ENCODE data around the gene FTH1. TPM values are rescaled to one million over a fixed set of nuclear protein-coding genes. Genes with fewer than 3 reads are reported as not detected.

Gene FTH1
- total RNA-seq (2014; rRNA removed) (1,927 and 1,937 TPM in 2 replicates), Bru-seq, nascent RNA (percentile 100 among the genes with signal in this experiment), BruChase-seq, experiment 1, labeled RNA remaining after a 6-hour chase (percentile 100 among the genes with signal in this experiment), BruChase-seq, experiment 2, labeled RNA remaining after a 2-hour chase (percentile 100 among the genes with signal in this experiment)
- long read RNA-seq, transcript FTH1-210 (4 exons, 983 nt), result minor isoform, 136 of 24,297 reads
- long read RNA-seq, transcript FTH1-208 (4 exons, 912 nt), result minor isoform, 30 of 24,297 reads
- long read RNA-seq, transcript FTH1-211 (3 exons, 788 nt), result minor isoform, 20 of 24,297 reads
- long read RNA-seq, transcript FTH1-201 (4 exons, 1,229 nt), result major isoform, 17,676 of 24,297 reads
- long read RNA-seq, partial matches to known transcripts, result 2,219 of 24,297 reads
- long read RNA-seq, other reads (novel, unspliced or antisense), result 4,189 of 24,297 reads

DNA sequence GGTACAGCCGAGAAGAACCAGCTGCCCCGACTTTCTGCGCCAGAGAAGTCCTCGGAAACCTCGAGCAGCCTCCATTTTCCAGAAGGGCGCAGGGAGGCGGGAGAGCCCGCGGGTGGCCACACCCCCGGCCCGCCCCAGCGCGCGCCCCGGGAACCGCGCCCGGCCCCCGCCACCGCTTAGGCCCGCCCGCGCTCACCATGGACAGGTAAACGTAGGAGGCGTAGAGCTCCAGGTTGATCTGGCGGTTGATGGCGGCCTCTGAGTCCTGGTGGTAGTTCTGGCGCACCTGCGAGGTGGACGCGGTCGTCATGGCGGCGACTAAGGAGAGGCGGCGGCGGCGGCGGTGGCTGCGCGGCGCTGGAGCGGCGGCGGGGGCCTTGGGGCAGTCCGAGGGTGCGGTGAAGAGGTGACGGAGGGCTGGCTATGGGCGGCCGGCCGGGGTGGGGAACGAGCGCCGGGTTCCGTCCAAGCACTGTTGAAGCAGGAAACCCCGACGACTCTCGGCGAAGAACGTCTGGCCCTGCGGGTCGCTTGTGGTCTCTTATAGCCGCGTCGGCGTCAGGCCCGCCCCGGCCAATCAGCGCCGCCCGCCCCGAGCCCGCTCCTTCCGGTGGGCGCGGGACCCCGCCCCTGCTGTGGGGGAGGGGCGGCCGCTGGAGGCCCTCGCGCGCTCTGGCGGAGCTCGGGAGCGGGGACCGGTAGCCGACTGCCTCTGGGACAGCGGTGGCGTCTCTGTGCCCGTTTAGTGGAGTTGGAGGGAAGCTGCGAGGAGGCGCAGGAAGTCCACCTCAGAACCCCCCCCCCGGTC lies at the start of gene FTH1:
Gene FTH1, minus strand, starts transcription at position 519 of the 808 bp plus-strand sequence. Its CDS starts 209 bp downstream, at position 310.
- DNase-seq (peak; percentile 96), ATAC-seq (peak; percentile 36)
- Histone ChIP-seq H3K27ac (ENCODE audit: low read length) (peak within 1 kb of the TSS; percentile 88), H3K4me3 (ENCODE audit: low read length) (peak within 1 kb of the TSS; percentile 95), H3K9me2 (replicated peaks; ENCODE audit: low read length) (no peaks in the 10 kb centered on the region), H3K79me2 (ENCODE audit: low read length) (peaks cover 64% of the 10 kb centered on the region), H3K36me3 (ENCODE audit: low read depth, low read length) (peaks cover 32% of the 10 kb centered on the region), H3K9me3 (ENCODE audit: low read length) (no peaks in the 10 kb centered on the region), H3K27me3 (ENCODE audit: low read length) (no peaks in the 10 kb centered on the region), H4K20me1 (ENCODE audit: low read length) (peaks cover 33% of the 10 kb centered on the region), H3F3A (ENCODE audit: low read length, unreplicated experiment) (peaks cover 10% of the 10 kb centered on the region), H3K4me1 (ENCODE audit: insufficient read depth, low read length) (peaks cover 53% of the 10 kb centered on the region), H2AFZ (ENCODE audit: low read length) (peak within 1 kb of the TSS; percentile 67), H3K4me2 (ENCODE audit: low read length) (peak within 1 kb of the TSS; percentile 93), H3K9ac (ENCODE audit: low read length) (peak within 1 kb of the TSS; percentile 96)
- BruUV-seq (replicated peaks), result no TSS peak
- ChIA-PET CTCF (interaction anchor here (1.9 kb wide), 1 partner anchor 115 kb away, joined by 7 read pairs; no protein-coding TSS in a partner anchor), POLR2A (ENCODE audit: unreplicated experiment) (interaction anchor here (0.6 to 1.7 kb wide), 10 partner anchors 20 to 150 kb away, joined by 3 to 11 read pairs (median 8); partner anchors contain the start of gene FADS1)
- intact Hi-C loops (cut with micrococcal nuclease), result loop anchor here (1.0 kb wide), 2 partner anchors 58 to 78 kb away; no protein-coding TSS in a partner anchor
- TF ChIP-seq EZH2phosphoT487 (IDR thresholded peaks at IDR 0.05; ENCODE audit: borderline replicate concordance, low read length) (no peak), EZH2 (IDR thresholded peaks at IDR 0.05; ENCODE audit: low read length, unreplicated experiment) (no peak)
- TF ChIP-seq, protein P1, sequence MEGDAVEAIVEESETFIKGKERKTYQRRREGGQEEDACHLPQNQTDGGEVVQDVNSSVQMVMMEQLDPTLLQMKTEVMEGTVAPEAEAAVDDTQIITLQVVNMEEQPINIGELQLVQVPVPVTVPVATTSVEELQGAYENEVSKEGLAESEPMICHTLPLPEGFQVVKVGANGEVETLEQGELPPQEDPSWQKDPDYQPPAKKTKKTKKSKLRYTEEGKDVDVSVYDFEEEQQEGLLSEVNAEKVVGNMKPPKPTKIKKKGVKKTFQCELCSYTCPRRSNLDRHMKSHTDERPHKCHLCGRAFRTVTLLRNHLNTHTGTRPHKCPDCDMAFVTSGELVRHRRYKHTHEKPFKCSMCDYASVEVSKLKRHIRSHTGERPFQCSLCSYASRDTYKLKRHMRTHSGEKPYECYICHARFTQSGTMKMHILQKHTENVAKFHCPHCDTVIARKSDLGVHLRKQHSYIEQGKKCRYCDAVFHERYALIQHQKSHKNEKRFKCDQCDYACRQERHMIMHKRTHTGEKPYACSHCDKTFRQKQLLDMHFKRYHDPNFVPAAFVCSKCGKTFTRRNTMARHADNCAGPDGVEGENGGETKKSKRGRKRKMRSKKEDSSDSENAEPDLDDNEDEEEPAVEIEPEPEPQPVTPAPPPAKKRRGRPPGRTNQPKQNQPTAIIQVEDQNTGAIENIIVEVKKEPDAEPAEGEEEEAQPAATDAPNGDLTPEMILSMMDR (conservative IDR thresholded peaks at IDR 0.05; ENCODE audit: low read depth, low read length), result no peak

DNA sequence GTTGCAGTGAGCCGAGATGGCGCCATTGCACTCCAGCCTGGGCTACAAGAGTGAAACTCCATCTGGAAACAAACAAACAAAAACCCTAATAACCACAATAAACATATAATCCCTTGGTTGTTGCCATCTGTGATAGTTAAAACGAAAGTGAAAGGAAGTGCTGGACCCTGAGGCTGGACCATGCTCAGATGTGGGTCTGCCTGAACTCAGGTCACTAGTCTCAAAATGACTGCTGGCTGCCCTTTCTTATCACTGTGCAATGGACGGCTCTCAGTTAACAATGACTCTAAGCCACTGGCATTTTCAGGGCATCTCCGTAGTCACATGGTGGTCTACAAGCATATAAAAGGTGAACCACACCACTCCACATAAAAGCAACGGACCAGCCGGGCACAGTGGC lies 48.2 kb upstream of the FTH1 start:
- intact Hi-C loops (cut with micrococcal nuclease), result no loop called here
- H4K20me1 ChIP-seq (ENCODE audit: low read length), result no peaks in the 10 kb centered on the region
- no peaks in the 10 kb centered on the region for H3K9me3 ChIP-seq (ENCODE audit: low read length)
- no peaks in the 10 kb centered on the region for H3K36me3 ChIP-seq (ENCODE audit: low read depth, low read length)
- no peak overlapping the region for H2AFZ ChIP-seq (ENCODE audit: low read length)
- no TSS peak for BruUV-seq (replicated peaks)
- ATAC-seq (no peak), DNase-seq (no peak)
- no peak overlapping the region for H3K9ac ChIP-seq (ENCODE audit: low read length)
- no peaks in the 10 kb centered on the region for H3K9me2 ChIP-seq (replicated peaks; ENCODE audit: low read length)
- POLR2A ChIA-PET (ENCODE audit: unreplicated experiment), result no interaction called here
- no peak overlapping the region for H3K27ac ChIP-seq (ENCODE audit: low read length)
- CTCF ChIA-PET, result no interaction called here
- no peaks in the 10 kb centered on the region for H3K79me2 ChIP-seq (ENCODE audit: low read length)
- no peaks in the 10 kb centered on the region for H3K27me3 ChIP-seq (ENCODE audit: low read length)
- H3F3A ChIP-seq (ENCODE audit: low read length, unreplicated experiment), result peaks cover 3% of the 10 kb centered on the region
- TF ChIP-seq, protein P1 (conservative IDR thresholded peaks at IDR 0.05; ENCODE audit: low read depth, low read length), result no peak
- no peak for TF ChIP-seq EZH2phosphoT487 (IDR thresholded peaks at IDR 0.05; ENCODE audit: borderline replicate concordance, low read length)
- no peak for TF ChIP-seq EZH2 (IDR thresholded peaks at IDR 0.05; ENCODE audit: low read length, unreplicated experiment)
- no peak overlapping the region for H3K4me2 ChIP-seq (ENCODE audit: low read length)
- peaks cover 30% of the 10 kb centered on the region for H3K4me1 ChIP-seq (ENCODE audit: insufficient read depth, low read length)
- H3K4me3 ChIP-seq (ENCODE audit: low read length), result no peak overlapping the region
